ENCODE results near the gene ERC1.

ERC1 gene

DNA sequence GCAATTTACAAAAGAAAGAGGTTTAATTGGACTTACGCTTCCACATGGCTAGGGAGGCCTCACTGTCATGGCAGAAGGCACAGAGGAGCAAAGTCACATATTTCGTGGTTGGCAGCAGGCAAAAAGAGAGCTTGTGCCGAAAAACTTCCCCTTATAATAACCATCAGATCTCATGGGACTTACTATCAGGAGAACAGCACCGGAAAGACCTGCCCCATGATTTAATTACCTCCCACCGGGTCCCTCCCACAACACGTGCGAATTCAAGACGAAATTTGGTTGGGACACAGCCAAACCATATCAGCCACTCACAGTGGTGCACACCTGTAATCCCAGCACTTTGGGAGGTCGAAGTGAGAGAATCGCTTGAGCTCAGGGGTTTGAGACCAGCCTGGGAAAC lies 534.8 kb downstream of the ERC1 start:
- DNase-seq: no peak

DNA sequence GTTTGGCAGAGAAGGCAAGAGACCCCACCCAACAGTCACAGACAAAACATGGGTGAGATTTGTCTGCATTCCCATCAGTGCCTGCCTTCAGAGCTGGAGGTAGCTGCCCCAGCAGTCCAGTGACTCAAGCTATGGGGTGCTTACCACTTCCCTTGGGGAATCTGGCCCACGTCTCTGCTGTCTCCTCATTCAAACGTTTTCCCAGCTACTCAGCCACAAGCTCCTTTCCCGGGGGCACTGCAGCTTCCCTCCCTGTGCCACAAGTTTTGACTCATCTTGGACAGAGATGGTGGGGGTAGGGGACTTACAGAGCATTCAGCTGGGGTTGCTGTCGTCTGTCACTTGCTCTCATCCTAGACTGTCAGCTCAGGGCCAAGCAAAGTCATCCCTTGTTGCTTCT lies 536.8 kb downstream of the ERC1 start:
- no peak for DNase-seq

DNA sequence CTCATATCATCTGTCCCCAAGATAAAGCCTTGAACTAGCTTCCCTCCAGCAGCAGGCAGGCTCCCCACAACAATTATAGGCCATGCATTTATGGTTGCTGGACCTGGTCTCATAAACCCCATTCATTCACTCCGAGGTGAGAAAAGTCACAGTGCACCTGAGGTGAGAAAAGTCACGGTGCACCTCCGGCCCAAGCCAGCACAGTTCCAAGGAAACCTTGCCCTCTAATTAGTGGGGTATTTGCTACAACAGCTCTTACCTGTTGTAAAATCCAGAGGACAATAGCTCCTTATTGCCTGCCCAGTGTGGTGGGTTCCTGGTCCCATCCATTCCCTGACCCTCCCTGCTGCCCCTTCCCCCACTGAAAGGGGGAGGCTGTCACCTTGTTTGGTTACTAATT lies 537.8 kb downstream of the ERC1 start:
- no peak for DNase-seq

DNA sequence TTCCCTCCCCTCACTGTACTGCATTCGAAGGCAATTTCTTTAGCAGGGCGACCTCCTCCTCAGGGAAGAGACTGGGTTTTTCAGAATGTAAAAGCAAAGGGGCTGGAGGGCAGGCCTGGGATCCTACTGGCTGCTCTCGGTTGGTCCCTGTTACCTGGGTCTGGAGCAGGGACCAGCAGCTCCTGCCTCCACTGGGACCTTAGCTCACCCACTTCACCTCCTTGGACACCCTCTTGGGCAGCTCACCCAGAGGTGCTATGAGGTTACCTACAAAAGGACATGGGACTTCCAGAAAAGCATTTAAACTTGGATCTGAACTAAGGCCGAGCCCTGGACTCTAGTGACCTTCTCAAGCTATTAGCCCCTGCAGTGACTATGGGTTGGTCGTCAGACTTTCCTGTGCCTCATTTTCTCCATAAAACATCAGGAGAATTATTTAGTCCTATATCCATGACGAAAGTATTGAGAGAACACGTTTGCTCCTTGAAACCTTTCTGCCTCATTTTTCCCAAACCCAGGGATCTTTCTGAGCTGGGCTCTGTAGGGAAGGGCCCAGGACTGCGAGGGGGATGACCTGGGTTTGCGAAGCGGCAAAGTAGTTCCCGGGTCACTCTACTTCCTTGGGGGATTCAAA lies 538.3 kb downstream of the ERC1 start:
- DNase-seq: no peak

DNA sequence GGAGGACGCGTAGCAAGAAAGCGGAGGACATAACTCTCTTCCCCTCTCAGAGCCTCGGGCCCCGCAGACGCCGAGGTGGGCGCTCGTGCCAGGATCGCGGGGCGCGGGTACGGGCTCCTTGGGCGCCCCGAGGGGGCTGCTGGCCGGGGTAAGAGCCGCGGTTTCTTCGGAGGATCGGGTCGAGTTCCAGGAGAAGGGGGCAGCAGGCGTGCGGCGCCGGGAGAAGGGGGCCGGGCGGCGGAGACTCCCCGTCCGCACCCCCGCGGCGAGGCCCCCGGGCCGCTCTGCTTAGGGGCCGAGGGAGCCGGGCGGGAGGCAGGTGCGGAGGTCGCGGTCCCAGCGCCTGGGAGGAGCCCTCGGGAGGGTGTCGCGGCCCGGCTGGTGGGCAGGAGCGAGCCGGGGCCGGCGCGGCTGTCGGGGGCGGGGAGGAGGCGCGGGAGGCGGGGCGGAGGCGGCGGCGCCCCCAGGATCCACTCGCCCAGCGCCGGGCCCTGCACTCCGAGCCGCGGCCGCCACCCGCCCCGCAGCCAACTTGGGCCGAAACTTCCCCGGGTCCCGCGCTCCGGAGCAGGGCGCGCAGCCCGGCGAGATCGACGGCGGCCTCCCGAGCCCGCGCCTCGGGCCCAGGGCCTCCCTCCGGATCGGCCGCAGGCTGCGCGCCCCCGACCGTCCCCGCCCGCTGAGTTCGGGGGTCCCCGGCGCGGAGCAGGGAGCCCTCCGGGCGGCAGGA lies 539.0 kb downstream of the ERC1 start:
- DNase-seq: no peak

DNA sequence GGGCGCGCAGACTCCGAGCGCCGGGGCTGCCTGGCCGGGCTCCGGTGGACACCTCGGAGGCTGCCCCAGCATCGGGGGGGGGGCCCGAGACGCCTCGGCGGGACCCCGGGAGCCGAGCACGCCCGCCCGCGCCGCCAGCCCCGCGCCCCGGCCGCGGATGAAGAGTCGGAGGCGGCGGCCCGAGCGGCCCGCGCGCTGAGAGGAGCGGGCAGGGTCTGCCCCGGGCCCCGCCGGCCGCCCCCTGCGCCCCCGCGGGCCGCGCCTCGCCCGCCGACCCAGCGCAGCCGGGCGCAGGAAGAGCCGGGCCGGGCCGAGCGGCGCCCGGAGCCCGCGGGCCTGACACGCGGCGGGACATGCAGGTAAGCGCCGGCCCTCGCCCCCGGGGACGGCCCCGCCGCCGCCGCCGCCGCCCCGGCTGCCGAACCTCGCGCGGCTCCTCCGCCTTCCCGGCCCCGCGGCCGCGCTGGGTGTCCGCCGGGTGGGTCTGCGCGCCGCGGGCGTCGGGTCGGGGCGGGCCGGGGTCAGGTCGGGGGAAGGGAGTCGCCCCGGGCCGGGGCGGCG lies 539.6 kb downstream of the ERC1 start:
- no peak for DNase-seq

DNA sequence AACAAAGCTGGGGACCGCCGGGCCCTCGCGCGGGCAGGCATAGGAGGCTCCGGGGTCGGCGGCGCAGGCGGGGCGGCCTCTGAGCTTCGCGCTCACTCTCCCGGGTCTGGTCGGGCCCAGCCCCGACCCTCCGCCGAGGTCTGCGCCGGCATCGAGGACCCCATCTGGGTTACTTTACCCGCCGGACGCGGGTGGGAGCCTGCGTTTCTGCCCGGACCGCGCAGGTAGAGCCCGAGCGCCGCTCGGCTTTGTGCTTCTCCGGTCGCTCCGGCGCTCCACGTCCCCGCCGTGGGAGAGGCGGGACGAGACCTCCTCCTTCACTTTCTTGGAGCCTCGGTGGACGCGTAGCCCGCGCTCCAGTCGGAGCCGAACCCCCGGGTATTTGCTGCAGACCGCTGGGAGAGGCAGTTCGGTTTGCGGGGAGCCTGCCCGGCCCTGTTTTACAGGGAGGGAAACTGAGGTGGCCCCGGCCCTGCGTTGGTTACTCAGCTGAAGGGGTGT lies 540.2 kb downstream of the ERC1 start:
- no peak for DNase-seq

DNA sequence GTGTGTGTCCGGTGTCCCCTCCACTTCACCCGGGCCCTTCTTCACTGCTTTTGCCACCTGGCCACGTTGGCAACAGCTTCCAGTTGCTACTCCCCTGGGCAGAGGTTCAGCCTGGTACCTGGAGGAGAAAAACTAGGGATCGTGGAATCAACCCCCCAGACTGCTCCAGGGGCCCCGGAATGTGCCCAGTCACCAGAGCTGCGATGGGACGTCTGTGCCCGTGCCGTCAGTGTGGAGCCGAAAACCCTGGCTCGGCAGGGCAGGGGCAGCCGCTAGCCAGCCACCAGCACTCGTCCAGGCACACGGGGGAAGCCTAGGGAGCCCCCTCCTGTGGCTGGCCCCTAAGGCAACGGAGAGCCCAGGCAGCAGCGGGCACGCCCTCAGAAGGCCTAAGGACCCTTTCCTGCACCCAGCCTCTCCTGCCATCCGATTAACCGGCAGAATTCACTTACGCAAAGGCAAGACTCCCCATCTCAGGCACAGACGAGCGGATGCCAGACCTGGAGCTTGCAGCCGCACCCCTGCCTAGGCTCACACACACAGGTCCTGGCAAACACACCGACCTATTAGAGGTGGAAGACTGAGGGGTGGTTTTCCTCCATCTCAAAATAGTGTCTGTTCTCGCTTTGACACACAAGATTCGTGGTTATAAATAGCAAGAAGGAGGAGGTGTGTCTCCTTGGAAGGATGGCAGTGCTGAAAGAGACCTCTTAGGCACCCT lies 540.8 kb downstream of the ERC1 start:
- no peak for DNase-seq

DNA sequence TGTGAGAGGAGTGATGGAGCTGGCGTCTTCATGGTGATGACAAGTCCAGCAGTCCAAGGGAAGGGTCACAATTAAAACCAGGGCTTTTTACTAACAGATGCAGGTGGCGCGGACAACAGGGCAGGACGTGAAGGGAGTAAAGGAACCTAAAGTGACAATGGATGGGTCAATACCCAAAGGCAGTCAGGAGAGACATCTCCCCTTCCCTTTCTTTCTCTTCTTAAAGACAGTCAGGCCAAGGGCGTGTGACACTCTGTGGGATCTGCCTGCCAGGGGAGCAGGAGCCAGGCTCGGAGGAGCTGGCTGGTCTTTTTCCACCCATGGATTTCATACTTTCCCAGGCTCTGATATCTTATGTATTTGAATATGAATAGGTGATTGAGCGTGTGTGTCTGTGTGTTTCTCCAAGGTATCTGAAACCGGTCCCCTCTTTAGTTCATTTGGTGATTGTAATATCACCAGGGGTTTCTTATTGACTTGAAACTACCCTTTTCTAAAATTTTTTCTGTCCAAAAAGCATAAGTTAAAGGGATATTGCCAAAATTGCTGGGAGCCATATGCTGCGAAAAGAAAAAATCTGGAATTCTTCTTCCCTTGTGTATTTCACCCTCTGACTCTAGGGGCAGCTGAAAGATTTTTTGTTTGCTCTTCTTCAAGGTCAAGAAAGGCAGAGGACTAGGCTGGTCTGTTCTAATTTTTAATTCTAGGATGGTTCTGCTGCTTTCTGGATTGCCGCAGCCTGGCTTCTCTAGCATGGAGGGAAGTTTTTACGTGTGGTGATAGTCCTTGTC lies 541.5 kb downstream of the ERC1 start:
- DNase-seq: no peak

DNA sequence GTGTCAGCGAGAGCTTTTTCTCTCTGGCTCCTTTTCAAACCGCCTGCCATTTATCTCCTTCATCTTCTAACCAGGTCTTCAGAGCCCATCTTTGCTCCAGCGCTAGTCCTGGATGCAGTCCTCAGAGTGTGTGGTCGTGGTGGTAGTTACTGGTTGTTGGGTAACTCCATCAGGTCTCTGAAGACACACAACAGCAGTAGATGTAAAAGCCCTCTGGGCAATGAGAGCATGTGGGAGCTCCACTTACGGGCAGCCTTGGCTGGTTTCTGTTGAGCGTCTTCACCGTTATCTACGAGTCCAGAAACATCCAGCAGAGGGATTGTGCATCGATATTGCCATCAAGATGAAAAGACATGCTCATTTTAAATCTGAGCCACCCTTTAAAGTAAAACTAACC lies 542.2 kb downstream of the ERC1 start:
- DNase-seq: no peak

DNA sequence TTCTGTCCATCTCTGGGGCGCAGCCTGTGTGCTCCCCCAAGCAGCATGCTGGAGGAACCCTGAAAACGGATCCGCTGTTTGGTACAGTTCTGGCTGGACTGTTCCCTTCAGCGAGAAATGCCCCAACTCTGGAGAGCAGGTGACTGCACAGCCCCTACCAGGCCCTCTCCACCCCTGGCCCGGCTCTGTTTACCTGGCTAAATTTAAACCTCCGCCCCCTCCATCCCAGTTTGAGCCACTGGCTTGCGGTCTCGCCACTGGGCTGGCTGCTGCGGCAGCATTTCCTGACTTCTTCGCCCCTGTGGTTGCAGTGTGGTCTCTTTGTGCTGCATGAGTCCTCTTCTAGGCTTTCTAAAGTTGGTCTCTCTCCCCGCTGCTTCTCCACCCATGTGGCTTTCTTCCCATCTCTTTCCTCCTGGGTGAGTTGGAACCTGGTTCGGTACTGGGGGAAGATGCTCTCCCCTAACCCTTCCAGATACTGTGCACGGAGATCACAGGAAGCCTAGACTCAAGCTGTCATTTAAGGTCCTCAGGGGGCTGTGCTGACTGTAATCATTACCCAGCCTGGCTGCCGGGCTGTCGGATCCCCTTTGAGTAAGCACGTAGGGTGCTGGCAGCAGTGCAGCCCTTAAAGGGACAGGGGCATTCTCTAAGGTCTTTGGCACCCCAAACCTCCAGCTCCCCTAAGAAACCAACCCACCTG lies 542.7 kb downstream of the ERC1 start:
- DNase-seq: no peak

DNA sequence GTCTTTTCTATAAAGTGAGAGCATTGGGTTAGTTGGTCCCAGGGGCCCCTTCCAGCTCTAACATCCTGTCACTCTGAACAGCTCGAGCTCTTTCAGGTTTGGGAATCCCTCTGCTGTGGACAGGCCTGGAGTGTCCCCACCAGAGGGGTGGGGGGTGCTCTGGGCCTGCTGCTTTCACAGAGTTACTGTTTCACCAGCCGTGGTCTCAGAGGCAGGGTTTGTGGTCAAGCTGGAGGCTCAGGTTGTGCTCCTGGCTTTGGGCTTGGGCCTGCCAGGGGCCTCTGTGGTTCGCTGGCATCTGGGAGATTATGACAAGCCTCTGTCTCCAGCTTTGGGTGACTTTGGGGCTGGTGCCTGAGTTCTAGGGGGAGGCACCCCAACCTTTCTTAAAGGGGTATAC lies 543.7 kb downstream of the ERC1 start:
- no peak for DNase-seq

DNA sequence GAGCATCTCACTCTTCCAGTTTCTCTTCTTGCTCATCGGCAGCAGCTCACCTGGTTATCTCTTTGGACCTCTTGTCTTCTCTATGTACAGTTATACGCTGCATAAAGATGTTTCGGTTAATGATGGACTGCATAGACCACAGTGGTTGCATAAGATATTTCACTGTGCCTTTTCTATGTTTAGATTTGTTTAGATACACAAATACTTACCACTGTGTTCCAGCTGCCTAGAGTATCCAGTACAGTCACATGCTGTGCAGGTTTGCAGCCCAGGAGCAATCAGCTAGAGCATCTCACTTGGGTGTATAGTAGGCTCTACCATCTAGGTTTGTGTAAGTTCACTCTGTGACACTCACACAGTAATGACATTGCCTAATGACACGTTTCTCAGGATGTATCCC lies 545.8 kb downstream of the ERC1 start:
- no peak for DNase-seq

DNA sequence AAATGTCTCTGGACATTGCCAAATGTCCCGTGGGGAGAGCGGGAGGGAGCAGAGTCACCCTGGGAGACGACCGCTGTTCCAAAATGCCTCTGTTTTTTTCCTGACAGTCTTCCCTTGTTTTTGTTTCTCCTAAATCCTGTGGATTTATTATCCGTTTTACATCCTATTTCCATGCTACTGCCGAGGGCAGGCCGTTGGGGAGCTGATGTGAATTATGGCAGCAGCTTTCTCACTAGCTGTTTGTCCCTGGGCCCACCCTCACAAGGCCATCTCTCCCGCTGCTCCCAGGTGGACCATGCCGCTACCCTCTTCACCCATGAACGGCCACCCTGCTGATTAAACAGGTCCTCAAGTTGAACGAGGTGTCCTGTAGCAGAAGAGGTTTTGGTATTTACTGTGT lies 548.1 kb downstream of the ERC1 start:
- no peak for DNase-seq

DNA sequence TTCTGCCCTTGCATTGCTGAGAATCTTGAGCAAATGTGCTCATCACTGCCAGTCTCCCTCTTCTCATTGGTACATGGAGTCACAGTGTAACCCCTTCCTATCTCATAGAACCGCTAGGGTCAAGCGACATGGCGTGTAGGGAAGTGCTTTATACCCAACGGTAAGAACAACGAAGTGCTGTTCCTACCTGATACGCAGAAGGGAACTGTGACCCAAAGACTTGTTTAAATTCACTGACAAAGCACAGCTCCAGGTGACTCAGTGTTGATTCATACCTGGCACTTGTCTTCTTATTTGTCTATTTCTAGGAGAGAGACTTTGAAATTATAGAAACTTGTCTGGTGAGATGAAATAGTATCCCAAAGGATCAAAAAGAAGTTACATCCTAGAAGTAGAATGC lies 549.7 kb downstream of the ERC1 start:
- DNase-seq: no peak

DNA sequence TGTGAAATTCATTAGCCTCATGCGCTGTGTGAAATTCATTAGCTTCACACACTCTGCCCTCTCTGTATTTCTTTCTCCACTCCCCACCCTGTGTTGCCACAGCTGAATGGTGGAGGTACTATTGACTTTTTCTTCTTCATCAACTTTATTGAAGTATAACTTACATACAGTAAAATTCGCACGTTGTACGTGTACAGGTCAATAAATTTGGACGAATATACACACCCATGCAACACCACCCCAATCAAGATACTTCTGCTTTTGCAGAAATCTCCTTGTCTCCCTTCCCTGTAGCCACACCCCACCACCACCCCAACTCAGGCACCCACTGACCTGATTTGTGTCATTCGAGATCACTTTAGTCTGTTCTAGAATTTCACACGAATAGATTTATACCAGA lies 551.6 kb downstream of the ERC1 start:
- DNase-seq: no peak

DNA sequence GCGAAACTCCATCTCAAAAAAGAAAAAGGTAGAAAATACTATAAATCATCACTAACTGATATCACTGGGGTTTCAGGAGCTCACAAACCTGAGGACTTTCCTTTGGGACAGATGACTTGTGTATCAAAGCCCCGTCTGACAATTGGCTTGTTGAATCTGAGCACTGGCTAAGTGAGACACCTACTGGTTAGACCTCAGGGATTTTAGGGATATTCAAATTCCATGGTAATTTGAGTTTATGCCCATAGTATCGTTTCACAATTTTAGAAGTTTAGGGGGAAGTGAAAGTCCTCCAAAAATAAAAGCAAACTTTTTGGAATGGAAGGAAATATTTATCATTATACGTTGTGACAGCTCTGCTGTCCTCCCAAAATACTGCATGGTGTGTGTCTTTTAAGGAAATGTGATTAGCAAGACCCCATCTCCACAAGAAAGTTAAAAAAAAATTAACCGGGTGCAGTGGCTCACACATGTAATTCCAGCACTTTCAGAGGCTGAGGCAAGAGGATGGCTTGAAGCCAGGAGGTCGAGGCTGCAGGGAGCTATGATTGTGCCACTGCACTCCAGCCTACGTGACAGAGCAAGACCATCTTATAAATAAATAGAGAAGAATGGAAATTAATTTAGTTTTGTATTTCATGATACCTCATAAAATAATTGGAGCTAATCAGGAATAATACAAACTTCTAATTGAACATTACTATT lies 554.1 kb downstream of the ERC1 start:
- no peak for DNase-seq

Measured in midbrain (tissue), 1 donor.